Sciatic nerve (tissue), 2 donors: ENCODE results near the gene ART4. TPM values are rescaled to one million over a fixed set of nuclear protein-coding genes. Genes with fewer than 3 reads are reported as not detected.

ENCODE experiments used
- ATAC-seq: fragments of 200-7000 bp; cut with Tn5 transposase; one replicate; pipeline ENCODE4 v1.9.1; 2020; ENCODE audit warnings: mild to moderate bottlenecking, moderate library complexity
- DNase-seq: peaks from one replicate; pipeline ENCODE4 v3.0.0-alpha.2; 2020; ENCODE audit warnings: low spot score
- intact Hi-C: fragments of 100-400 bp; cut with DNase I; formaldehyde crosslinking; loops from one replicate; pipeline ENCODE4 v1.14.2; 2022
- total RNA-seq: library from RNA; stranded (reverse); fragmentation: NEBNext Ultra II Directional; extraction: Animal tissue kit (Norgen Biotek cat#: 25700); gene quantifications from one replicate; pipeline ENCODE4 v1.2.1, GENCODE V29; 2021
- donor health status: DM: no; HTN: no; CAD: no.
- donor health status: DM: no; HTN: no; CAD: no.

The ART4 gene, protein sequence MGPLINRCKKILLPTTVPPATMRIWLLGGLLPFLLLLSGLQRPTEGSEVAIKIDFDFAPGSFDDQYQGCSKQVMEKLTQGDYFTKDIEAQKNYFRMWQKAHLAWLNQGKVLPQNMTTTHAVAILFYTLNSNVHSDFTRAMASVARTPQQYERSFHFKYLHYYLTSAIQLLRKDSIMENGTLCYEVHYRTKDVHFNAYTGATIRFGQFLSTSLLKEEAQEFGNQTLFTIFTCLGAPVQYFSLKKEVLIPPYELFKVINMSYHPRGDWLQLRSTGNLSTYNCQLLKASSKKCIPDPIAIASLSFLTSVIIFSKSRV
- 0.80 TPM for total RNA-seq

DNA sequence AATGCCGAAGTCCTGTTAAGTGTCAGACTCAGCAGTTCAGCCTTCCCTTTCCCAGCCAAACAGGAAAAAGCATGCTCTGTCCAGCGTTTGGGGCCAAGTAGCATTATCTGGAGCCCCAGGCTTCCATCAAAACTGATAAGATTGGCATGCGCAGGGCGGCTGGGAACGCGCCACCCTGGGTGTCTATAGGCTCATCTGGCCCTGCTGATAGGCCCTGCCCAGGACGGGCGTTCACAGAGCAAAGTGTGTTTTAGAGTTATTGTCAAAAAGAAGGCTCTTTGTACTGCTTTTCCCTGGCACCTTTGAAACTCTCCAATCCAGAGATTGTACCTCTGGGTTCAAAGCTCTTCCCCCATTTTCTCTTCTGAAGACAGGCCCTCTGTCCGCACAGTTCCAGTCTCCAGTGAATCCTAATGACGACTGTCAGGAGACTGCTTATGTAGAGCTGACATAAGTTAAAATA lies at the start of gene ART4:
ART4 (minus strand) TSS at position 102 of the 463 bp plus-strand sequence. CDS start 413 bp downstream, outside the sequence.
- ATAC-seq (no peak), DNase-seq (no peak)
- intact Hi-C loops = no loop called here

DNA sequence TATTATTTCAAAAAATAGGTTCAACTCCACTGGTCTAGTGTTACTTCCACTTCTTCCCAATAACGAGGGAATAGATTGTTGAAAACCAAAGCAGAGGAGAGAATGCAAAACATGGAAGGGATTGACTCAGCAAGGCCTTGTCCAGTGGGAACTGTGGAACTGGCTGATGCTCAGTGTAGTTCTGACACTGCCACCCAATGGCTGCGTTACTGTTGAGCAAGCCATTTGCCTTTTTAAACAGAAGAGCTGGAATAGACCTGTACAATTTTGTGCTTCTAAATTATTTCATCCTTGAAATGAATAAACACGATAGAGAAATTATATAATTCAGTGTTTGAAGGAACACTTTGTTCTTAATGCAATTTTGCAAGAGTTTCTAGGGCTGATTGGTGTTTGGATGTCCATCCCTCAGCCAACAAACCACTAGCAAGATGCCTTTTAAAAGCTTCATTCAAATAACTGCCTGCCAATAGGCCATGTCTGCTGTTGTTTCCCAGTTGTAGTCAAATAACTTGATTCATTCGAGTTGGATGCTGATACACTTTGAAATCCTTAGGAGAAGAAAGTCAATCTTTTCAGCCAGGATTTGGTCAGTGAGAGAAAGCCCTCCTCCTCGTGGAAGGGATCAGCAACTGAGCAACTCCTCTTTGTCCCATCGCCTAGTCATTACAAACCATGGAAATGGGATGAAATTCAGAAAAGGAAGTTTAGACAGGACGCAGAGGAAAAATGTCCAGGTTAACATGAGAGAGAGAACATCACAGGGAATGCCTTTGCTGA lies 49.6 kb upstream of the ART4 start:
- intact Hi-C loops = no loop called here
- ATAC-seq (peak; percentile 95), DNase-seq (peak; percentile 66)

DNA sequence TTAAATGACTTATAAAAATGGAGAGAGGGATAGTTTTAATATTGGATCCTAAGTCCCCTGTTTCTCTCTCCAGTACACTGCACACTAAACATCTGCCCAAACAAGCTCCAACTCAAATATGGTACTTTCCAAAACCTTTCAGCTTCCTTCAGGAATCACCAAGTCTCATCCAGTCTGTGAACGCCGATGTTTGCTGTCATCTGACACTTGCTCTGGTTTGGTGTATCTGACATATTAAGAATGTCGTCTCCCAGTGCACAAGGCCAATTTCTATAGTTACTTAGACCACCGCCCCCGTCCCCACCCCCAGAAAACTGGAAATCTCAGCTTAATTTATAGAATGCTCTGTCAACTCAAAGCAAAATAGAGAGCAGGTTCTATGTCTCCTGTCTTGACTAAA lies 47.4 kb upstream of the ART4 start:
- intact Hi-C loops = no loop called here
- ATAC-seq (no peak), DNase-seq (no peak)

DNA sequence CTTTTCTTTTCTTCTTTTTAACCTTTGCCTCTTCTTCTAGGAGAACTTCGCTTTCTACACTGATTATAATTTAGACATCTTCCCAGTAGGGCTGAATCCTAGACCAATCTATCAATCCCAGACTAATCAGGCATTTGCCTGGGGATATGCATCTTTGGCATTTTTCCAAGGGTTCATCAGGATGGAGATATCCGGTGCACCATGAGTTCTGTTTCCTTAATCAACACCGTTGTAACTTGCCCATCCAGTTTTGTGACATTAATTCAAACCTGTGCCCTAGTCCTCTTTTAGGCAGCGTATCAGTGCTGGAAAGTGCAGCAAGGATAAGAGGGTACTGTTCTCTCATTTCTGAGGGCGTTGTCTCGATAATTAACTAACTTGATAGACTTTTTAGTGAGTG lies 42.9 kb upstream of the ART4 start:
- ATAC-seq (peak; percentile 1), DNase-seq (no peak)
- intact Hi-C loops = no loop called here

DNA sequence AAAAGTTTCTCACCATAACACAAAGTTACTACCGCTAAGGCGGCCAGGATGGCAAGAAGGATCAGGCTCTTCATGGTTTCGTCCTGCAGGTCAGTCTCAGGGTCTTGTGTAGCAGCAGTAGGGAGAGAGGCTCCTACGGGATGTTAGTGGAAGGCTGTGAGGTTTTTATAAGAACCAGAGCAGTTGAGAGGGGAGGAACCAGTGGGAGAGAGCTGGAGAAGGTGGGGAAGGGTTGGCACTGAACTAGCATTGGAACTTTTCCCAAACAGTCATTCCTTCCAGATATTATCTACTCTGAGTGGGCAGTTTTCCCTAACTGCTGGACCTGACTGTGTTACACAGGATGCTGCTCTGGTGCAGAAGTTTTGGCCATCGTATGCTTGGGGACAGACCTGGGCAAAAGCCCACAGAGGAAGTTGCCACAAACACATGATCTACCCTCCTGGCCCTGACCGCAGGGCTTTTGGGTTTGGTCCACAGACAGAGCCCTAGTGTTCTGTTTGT lies 42.4 kb upstream of the ART4 start, which contains the start of gene MGP:
MGP (minus strand) TSS at position 137 of the 504 bp plus-strand sequence; CDS start at position 74, 63 bp downstream.
- ATAC-seq = peak; percentile 92
- DNase-seq = peak; percentile 65
- intact Hi-C loops = no loop called here

DNA sequence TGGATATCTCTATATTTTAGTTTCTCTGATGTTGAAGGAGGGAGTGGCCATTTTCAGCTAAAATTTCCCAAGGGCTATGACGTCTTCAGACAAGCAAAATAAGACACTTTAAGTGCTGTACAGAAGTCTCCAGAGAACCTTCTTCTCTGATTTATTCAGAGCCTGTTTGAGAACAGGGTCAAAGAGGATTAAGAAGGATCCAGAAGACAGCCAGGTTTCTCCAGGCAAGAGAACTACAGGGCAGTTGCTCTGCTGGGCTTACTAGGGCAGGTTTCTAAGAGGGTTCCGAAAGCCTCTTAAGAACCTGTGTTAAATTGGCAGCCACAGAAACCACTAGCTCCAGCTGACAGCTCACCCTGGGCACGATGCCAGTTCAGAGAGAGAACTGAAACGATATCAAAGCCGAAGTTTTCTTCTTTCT lies 41.1 kb upstream of the ART4 start:
- ATAC-seq (peak; percentile 79), DNase-seq (peak; percentile 90)
- intact Hi-C loops = no loop called here

DNA sequence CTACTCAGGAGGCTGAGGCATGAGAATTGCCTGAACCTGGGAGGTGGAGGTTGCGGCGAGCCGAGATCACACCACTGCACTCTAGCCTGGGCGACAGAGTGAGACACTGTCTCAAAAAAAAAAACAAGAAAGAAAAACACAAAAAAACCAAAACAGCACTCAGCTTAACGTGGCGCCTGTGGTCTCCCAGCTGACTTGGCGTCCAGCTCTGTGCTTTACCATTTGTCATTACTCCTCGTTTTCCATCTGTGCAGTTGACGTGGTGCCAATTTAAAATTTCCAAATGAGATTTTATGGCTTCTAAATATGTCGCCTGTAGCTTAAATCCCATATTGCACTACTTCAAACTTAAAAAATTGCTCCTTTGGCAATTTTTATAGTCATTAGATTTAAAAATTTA lies 40.4 kb upstream of the ART4 start:
- DNase-seq (no peak), ATAC-seq (no peak)
- intact Hi-C loops = no loop called here

DNA sequence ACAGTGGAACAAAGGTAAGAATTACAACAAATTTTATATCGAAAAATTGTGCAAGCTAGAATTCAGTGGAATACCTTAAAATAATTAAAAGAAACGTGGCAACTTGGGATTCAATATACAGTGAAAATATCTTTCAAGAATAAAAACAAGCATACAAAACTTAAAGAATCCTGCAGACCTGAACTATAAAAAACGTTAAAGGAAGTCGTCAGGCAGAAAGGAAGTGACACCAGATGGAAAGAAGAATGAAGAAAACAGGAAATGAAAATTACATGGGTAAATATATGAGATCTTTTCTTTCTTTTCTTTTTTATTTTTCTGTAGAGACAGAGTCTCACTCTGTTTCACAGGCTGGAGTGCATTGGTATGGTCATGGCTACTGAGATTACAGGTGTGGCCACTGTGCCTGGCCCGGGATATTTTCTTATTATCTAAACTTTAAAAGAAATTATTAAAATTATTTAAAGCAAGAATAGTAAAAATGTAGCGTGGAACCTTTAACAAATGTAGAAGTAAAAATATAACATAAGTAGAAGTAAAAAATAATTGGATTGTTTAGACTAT lies 37.6 kb upstream of the ART4 start:
- ATAC-seq = no peak
- DNase-seq = no peak
- intact Hi-C loops = no loop called here

DNA sequence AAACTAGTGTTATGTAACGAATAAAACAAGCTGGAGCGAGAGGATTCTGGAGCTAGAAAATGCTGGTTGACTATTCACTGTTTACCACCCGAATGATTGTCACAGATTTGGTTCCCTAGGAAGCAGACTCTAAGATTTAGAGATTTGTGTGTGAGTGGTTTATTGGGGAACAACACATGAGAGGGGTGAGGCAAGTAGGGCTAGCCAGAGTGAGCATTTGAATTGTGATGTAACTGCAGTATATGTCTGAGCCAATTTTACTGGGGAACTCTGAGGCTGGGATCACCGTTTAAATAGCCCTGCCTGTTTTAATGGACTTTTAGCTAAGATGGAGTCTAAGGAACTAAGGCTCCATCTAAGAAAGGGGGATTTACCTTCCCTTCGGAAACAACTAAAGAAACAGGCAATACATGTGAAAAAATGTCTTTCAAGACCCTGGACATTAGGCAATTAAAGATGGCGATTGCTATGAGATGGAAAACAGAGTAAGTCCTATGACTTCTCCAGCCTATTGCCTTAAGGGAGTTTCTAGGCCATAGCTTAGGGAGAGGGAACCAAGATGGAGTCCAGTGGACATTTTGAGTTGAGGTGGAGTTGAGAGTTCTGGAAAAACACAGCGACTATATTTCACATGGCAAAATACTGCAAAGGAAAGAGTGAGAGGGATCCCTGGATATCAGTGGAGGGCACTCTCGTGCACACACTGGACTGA lies 36.1 kb upstream of the ART4 start:
- intact Hi-C loops = no loop called here
- peak; percentile 71 for ATAC-seq
- no peak for DNase-seq

DNA sequence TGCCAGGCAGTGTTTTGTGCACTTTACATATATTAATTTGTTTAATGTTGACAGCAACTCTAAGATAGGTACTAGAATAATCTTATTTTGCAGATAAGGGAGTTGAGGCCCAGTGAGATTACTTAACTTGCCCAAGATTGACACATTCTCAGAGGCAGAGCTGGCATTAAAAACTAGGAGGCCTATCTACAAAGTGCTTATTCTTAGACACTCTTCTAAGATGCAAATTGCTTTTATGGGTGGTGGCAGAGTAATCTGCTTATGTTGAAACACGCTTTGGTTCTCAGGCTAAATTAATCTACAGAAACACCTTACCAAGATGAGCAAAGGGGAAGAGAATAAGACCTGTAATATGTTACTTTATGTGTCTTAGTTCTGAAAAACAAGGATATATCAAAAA lies 35.2 kb upstream of the ART4 start:
- ATAC-seq = no peak
- DNase-seq = no peak
- intact Hi-C loops = no loop called here

DNA sequence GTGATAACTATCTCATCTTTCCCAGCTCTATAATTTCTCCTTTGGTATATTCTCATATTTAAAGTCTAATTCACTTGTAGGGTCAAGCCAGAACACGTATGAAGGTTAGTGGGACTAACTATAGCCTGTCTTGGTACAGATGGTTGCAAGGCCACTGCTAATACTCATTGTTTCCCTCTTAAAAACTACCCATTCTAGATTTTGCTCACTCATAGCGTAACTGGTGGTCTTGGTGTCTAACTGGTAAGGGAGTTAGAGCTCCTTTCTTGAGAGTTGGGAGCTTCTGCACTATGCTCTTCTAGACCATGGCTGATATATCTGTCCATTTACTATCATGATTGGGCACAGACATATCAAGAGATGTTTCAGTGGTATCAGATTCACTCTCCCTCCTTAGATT lies 33.5 kb upstream of the ART4 start:
- ATAC-seq (no peak), DNase-seq (no peak)
- intact Hi-C loops = no loop called here

DNA sequence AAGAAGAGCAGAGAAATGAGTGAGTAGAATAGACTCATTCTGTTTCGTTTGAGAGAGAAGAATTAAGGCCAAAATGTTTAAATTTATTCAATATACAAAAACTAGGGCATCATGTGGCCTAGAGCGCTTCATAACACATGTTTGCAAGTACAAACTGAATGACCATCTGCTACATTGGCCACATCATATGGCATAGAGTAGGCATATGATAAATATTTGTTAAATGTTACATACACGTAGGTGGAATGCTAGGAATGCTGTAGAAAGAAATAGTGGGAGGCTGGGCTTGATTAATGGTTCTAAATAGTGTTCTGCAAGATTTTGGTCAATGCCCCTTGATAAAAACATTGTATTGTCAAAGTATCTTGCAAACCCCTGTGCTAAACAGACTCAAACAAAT lies 31.6 kb upstream of the ART4 start:
- ATAC-seq (no peak), DNase-seq (no peak)
- intact Hi-C loops = no loop called here

DNA sequence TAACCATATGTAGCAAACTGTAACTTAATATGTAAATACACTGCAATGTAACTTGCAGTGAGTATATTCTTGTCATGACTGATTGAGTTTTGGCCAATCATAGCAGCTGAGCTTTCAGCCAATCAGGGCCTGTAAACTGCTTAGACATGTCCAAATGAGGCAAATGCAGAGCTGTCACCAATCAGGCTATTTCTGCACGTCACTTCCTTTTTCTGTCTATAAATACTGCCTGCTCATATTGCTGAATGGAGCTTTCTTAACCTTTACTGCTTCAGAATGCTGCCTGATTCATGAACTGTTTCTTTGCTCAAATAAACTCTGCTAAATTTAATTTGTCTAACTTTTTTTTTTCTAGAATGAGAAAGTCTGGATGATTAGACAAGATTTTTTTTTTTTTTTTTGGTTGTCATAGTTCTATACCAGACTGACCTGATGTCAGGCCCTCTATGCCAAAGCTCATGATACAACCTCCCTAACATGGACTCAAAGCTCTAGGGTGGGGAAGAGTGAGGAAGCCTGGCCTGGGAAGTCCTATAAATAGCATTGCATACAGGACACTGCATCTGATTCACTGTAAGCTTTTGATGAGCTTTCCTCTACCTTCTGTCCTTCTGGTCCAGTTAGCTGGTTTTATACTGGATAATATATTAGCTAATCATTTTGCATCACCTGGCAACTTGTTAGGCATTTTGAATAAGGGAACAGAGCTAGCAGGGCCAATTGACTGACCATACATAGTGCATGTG lies 30.3 kb upstream of the ART4 start:
- DNase-seq (no peak), ATAC-seq (no peak)
- intact Hi-C loops = no loop called here

DNA sequence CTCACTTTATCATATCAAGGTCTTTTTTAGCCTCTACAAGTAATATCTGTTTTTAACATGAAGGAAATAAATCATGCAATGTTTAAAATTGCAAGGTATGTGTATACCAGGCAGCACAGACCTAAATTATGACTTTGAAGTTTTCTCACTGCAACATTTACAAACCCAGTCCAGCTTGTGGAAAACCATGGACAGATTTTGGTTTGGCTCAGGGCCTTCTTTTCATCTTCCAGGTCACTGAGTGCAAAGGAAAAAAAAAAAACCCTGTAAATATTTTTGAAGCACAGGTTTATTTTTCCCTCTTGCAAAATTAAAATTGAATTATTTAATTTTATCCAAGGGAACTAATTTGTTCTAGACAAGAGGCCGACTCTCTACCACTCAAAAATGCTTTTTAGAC lies 28.6 kb upstream of the ART4 start:
- ATAC-seq = peak; percentile 42
- intact Hi-C loops = no loop called here
- no peak for DNase-seq

DNA sequence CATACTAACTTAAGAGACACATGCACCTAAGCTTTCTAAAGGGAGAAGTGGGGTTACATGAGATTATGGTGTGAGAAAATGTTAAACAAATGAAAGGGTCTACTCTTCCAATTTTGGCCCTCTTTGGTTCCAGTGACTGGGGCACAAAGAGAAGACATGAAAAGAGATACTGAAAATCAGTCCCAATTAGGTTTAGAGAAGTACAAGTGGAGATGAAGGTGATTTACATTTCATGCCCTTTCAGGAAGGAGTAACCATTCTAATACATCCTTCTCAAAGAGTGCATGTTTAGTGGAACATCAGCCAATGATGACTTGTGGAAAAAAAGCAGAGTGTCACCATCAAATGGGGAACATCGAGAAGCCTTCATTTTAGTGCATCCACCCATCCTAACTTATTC lies 27.9 kb upstream of the ART4 start:
- intact Hi-C loops = no loop called here
- ATAC-seq (no peak), DNase-seq (no peak)

DNA sequence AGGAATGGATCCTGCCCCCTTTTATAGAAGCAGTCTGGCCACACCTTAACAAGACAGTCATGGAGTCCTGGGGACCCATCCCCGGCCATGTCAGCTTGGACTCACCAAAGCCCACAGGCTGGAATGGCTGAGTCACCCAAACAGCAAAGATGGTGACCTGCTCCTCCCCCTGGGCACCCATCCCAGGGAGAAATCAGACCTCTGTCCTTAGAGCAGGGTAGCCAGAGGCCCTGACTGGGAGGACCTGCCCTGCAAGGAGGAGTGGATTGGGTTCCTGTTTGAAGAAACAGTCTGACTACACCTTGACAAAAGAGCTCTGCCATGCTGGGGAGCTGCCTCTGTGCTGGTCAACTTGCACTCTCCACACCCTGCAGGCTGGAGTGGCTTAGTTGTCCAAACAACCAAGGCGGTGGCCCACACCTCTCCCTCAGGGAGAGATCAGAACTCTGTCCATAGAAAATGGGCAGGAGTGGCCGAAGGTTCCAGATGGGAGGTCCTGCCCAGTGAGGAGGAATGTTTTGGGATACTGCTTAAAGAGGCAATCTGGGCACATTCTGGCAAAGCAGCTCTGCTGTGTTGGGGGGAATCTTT lies 25.7 kb upstream of the ART4 start:
- ATAC-seq (no peak), DNase-seq (no peak)
- intact Hi-C loops = no loop called here

DNA sequence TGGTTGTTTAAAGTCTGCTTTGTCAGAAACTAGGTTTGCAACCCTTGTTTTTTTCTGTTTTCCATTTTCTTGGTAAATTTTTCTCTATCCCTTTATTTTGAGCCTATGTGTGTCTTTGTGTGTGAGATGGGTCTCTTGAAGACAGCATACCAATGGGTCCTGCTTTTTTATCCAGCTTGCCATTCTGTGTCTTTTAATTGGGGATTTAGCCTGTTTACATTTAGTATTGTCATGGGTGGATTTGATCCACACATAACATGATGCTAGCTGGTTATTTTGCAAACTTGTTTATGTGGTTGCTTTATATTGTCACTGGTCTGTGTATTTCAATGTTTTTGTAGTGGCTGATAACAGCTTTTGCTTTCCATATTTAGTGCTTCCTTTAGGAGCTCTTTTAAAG lies 17.2 kb upstream of the ART4 start:
- intact Hi-C loops = no loop called here
- DNase-seq (no peak), ATAC-seq (no peak)

DNA sequence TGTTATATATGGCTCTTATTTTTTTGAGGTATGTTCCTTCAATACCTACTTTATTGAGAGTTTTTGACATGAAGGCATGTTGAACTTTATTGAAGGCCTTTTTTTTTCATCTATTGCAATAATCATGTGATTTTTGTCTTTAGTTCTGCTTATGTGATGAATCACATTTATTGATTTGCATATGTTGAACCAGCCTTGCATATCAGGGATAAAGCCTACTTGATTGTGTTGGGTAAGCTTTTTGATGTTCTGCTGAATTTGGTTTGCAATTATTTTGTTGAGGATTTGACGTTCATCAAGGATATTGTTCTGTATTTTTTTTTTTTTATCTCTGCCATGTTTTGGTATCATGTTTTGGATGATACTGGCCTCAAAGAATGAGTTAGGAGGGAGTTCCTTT lies 15.2 kb upstream of the ART4 start:
- no peak for DNase-seq
- no peak for ATAC-seq
- intact Hi-C loops = no loop called here
